Endothelial cell of umbilical vein (primary cell): ENCODE data around the gene SV2A. TPM values are rescaled to one million over a fixed set of nuclear protein-coding genes. Genes with fewer than 3 reads are reported as not detected.

Experiments used
- BruUV-seq: library from RNA; stranded (reverse); fragments of 400-500 nt; replicated peaks from 2 replicates; lab custom pipeline; 2021; lab: Mats Ljungman, UMichigan
- CTCF ChIA-PET: fragments of 300-600, 350-600 bp; sonication (Branson Sonifier 250); formaldehyde crosslinking; loops from one replicate; lab custom pipeline; 2021; ENCODE audit warnings: antibody characterized with exemption, inconsistent platforms; lab: Charles Lee
- POLR2A ChIA-PET: fragments of 300-600, 350-600 bp; sonication (Branson Sonifier 250); formaldehyde crosslinking; loops from one replicate; lab custom pipeline; 2021; ENCODE audit warnings: antibody characterized with exemption, inconsistent platforms; lab: Charles Lee
- DNase-seq: peaks from one replicate; pipeline ENCODE4 v3.0.0-alpha.2; 2011; ENCODE audit warnings: low read depth, low spot score
- FAIRE-seq: peaks from 2 replicates; lab custom pipeline; 2011; peaks lifted over from hg19 to GRCh38; lab: Jason Lieb, UNC
- H2AFZ ChIP-seq: 2 replicates; pipeline ENCODE4 v1.6.0; 2012; ENCODE audit warnings: low read depth, low read length, control low read depth, inconsistent platforms
- H3K27ac ChIP-seq: 2 replicates; pipeline ENCODE4 v1.5.1; 2011; ENCODE audit warnings: low read depth, mild to moderate bottlenecking, control low read depth, low read length, moderate library complexity; ENCODE audit not compliant: insufficient read depth
- H3K27me3 ChIP-seq, 2 experiments: 2 replicates each; pipeline versions ENCODE4 v1.6.0 to v1.6.1; 2011; ENCODE audit warnings: low read length in 2 of 2, mixed read lengths in 1 of 2; ENCODE audit not compliant: control insufficient read depth in 2 of 2, insufficient read depth in 2 of 2
- H3K36me3 ChIP-seq, 2 experiments: 2 replicates in 1 of 2; 3 replicates in 1 of 2; pipeline ENCODE4 v1.5.1; 2011; ENCODE audit warnings: low read length in 2 of 2, mild to moderate bottlenecking in 1 of 2, moderate library complexity in 1 of 2; ENCODE audit not compliant: control insufficient read depth in 2 of 2, insufficient read depth in 2 of 2; ENCODE audit errors: extremely low read depth in 1 of 2
- H3K4me1 ChIP-seq: 3 replicates; pipeline ENCODE4 v1.5.1; 2011; ENCODE audit warnings: mild to moderate bottlenecking, low read length; ENCODE audit not compliant: control insufficient read depth, insufficient read depth; ENCODE audit errors: extremely low read depth
- H3K4me2 ChIP-seq: 2 replicates; pipeline ENCODE4 v1.6.1; 2011; ENCODE audit warnings: low read length, control low read depth, mixed read lengths; ENCODE audit not compliant: insufficient read depth
- H3K4me3 ChIP-seq, 3 experiments: fragments of 200-600 bp in 1 of 3; sonication (generic), shearing (Covaris generic) in 1 of 3; replicated peaks in 1 of 3; 2 replicates each; pipeline ENCODE4 v1.5.1; 2011 to 2016; ENCODE audit warnings: control low read depth in 3 of 3, low read length in 3 of 3, mild to moderate bottlenecking in 2 of 3, inconsistent platforms in 1 of 3, low read depth in 1 of 3, moderate library complexity in 1 of 3; ENCODE audit not compliant: insufficient read depth in 1 of 3
- H3K79me2 ChIP-seq: 2 replicates; pipeline ENCODE4 v1.6.0; 2012; ENCODE audit warnings: low read length, inconsistent platforms; ENCODE audit not compliant: control insufficient read depth, insufficient read depth
- H3K9ac ChIP-seq: replicated peaks from 2 replicates; pipeline ENCODE3; 2011; ENCODE audit warnings: low read length, control low read depth; ENCODE audit not compliant: insufficient read depth; ENCODE audit errors: extremely low read depth
- H3K9me1 ChIP-seq: replicated peaks from 3 replicates; pipeline ENCODE4 v1.6.0; 2011; ENCODE audit warnings: mild to moderate bottlenecking, low read length; ENCODE audit not compliant: control insufficient read depth, insufficient read depth; ENCODE audit errors: extremely low read depth
- H3K9me3 ChIP-seq: replicated peaks from 2 replicates; pipeline ENCODE4 v1.5.1; 2012; ENCODE audit warnings: low read length, inconsistent platforms; ENCODE audit not compliant: control insufficient read depth, insufficient read depth
- H4K20me1 ChIP-seq: replicated peaks from 2 replicates; pipeline ENCODE3; 2011; ENCODE audit warnings: mild to moderate bottlenecking, low read length; ENCODE audit not compliant: control insufficient read depth, insufficient read depth; ENCODE audit errors: extremely low read depth
- EZH2 ChIP-seq: IDR thresholded peaks from 2 replicates; pipeline ENCODE4 v1.6.1; 2012; ENCODE audit warnings: borderline replicate concordance, low read depth, mild to moderate bottlenecking, moderate library complexity, low read length, inconsistent platforms; ENCODE audit not compliant: severe bottlenecking
- FOS ChIP-seq: IDR thresholded peaks from 2 replicates; pipeline ENCODE4 v1.6.1; 2011; ENCODE audit warnings: mild to moderate bottlenecking, low read length, moderate library complexity, borderline replicate concordance; ENCODE audit not compliant: insufficient read depth
- GATA2 ChIP-seq: IDR thresholded peaks from 2 replicates; pipeline ENCODE4 v1.7.0; 2011; ENCODE audit warnings: low read depth, mild to moderate bottlenecking, moderate library complexity, mixed read lengths, low read length; ENCODE audit not compliant: insufficient read length, insufficient read depth
- JUN ChIP-seq: IDR thresholded peaks from 2 replicates; pipeline ENCODE4 v1.6.1; 2011; ENCODE audit warnings: borderline replicate concordance, low read depth; ENCODE audit not compliant: insufficient read length, insufficient read depth
- MYC ChIP-seq: IDR thresholded peaks from one replicate; pipeline ENCODE4 v1.6.1; 2011; ENCODE audit warnings: mild to moderate bottlenecking, low read depth, low read length
- POLR2A ChIP-seq: IDR thresholded peaks from 2 replicates; pipeline ENCODE4 v1.6.1; 2012; ENCODE audit warnings: low read depth, mild to moderate bottlenecking, control low read depth, low read length
- POLR2AphosphoS5 ChIP-seq: IDR thresholded peaks from 2 replicates; pipeline ENCODE4 v1.6.1; 2012; ENCODE audit warnings: low read depth, mild to moderate bottlenecking, control low read depth, low read length, moderate library complexity; ENCODE audit not compliant: insufficient read depth
- dilution Hi-C: fragments of 300-500 bp; cut with MboI; formaldehyde crosslinking; loops from one replicate; pipeline ENCODE4 v1.15.0; 2019; ENCODE audit warnings: low sequenced_read_pairs; ENCODE audit not compliant: extremely low pct_ligation_motif_present
- intact Hi-C: fragments of 100-400 bp; cut with micrococcal nuclease; formaldehyde crosslinking; loops from one replicate; pipeline ENCODE4 v1.10.0; 2022
- polyA plus RNA-seq, 4 experiments: library from polyadenylated mRNA; depleted of rRNA in 3 of 4; stranded (reverse) in 3 of 4; unstranded in 1 of 4; fragments of >200 nt; gene quantifications; 2 replicates each; pipeline versions ENCODE4 v1.2.1 to v1.2.3, GENCODE V29; 2011 to 2012; ENCODE audit warnings: missing spikeins in 1 of 4
- total RNA-seq: library from RNA; stranded (reverse); gene quantifications from 2 replicates; pipeline ENCODE4 v1.2.3, GENCODE V29; 2021
- TF ChIP-seq, protein P1 (sequence below): IDR thresholded peaks from 2 replicates; pipeline ENCODE4 v1.6.1; 2011; ENCODE audit not compliant: insufficient read depth, insufficient read length
- TF ChIP-seq, protein P2 (sequence below), 2 donors: IDR thresholded peaks; 1 replicate in 1 of 2; 2 replicates in 1 of 2; pipeline ENCODE4 v1.5.1; 2011; ENCODE audit warnings: low read length in 2 of 2, mild to moderate bottlenecking in 2 of 2, moderate library complexity in 2 of 2, control low read depth in 1 of 2, inconsistent platforms in 1 of 2, low read depth in 1 of 2; ENCODE audit not compliant: insufficient read depth in 1 of 2; ENCODE audit errors: extremely low read depth in 1 of 2

Gene SV2A
- total and polyA plus RNA-seq, 2 donors (not counting 3 experiments of a cell fraction or from before 2014, with no cell fraction given) = 2.9 to 5.4 TPM

DNA sequence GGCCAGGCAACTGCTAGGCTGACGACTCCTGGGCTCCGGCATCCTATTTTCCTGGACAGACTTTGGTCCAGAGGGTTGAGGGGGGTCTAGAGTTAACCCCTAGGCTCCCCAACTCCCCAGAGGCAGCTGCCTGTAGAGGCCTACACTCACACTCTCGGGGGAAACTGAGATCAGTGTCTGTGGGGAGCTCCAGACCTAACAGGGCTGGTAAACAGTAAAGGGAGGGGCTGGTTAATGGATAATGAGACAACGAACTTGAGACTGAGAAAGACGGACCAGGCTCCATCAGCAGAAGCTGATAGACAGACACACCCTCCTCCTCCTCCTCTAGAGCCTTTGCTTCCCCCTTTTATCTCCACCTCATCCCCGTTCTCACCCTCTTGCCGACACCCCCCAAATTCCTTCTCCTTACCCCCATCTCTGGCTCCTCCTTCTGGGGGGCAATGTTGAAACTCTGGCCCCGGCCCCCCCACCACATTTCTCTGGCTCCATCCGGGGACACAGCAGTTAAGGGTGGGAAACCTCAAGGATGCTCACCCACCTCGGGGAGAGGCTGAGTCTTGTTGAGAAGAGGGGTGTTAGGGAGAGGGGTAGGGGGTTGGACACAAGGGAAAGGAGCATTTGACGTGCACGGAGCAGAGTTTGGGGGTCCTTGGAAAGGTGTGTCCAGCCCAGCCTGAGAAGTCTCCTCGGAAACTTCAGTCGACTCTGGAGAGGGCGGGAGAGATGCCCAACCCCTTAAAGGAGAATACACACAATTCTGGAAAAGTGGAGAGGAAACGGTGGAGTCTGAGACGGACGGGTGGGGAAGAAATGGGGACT, 18.7 kb upstream of the SV2A start, which contains the start of gene MTMR11:
MTMR11 (minus strand) TSS at position 710 of the 822 bp plus-strand sequence; CDS start at position 478, 232 bp downstream.
- no TSS peak for BruUV-seq
- Histone ChIP-seq H2AFZ (peak within 1 kb of the TSS; percentile 32), H3K79me2 (no peaks in the 10 kb centered on the region), H3K9ac (no peak within 1 kb of the TSS), H3K9me3 (no peaks in the 10 kb centered on the region), H4K20me1 (no peaks in the 10 kb centered on the region), H3K9me1 (no peaks in the 10 kb centered on the region), H3K36me3 (no peaks in the 10 kb centered on the region), H3K27me3 (no peaks in the 10 kb centered on the region), H3K4me2 (peak within 1 kb of the TSS; percentile 75), H3K27ac (no peak within 1 kb of the TSS), H3K4me1 (peaks cover 38% of the 10 kb centered on the region), H3K4me3 (peak within 1 kb of the TSS; percentile 29 to 47 (median 45))
- POLR2A ChIA-PET = interaction anchor here (2.0 kb wide), 1 partner anchor 48 kb away, joined by 6 read pairs; a partner anchor contains a TSS
- dilution Hi-C loops = no loop called here
- CTCF ChIA-PET = interaction anchor here (1.0 kb wide), 1 partner anchor 48 kb away, joined by 3 read pairs; no protein-coding TSS in a partner anchor
- peak; percentile 75 for FAIRE-seq
- no peak for DNase-seq
- TF ChIP-seq POLR2AphosphoS5 (peak; percentile 12), GATA2 (no peak), EZH2 (no peak)
- TF ChIP-seq, protein P1, sequence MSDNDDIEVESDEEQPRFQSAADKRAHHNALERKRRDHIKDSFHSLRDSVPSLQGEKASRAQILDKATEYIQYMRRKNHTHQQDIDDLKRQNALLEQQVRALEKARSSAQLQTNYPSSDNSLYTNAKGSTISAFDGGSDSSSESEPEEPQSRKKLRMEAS = no peak
- intact Hi-C loops = no loop called here

DNA sequence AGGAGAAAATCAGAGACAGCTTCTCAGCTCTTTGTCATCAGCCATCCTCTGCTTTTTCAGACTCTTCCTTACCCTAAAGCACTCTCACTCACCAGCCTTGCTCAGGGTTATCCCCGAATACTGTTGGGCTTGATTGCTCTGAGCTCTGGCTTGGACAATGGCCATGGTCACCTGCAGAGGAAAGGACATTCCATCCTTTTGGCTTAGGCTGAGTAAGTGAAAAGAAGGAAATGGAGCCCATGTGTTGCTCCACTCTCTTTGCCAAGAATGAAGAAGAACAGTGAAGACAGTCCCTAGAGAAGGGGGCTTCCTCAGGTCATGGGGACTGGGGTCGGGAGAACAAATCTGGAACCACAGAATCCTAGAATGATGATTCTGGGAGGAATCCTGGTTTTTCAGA, 16.7 kb upstream of the SV2A start:
- intact Hi-C loops (no loop called here), dilution Hi-C loops (no loop called here)
- Histone ChIP-seq H3K79me2 (no peaks in the 10 kb centered on the region), H2AFZ (no peak overlapping the region), H3K4me1 (peaks cover 37% of the 10 kb centered on the region), H3K27ac (no peak overlapping the region), H3K27me3 (no peaks in the 10 kb centered on the region), H3K4me2 (no peak overlapping the region), H4K20me1 (no peaks in the 10 kb centered on the region), H3K9me3 (no peaks in the 10 kb centered on the region), H3K9me1 (no peaks in the 10 kb centered on the region), H3K9ac (no peak overlapping the region), H3K36me3 (no peaks in the 10 kb centered on the region), H3K4me3 (no peak overlapping the region)
- FAIRE-seq (peak; percentile 61), DNase-seq (no peak)
- CTCF ChIA-PET = interaction anchor here (1.0 kb wide), 1 partner anchor 253 kb away, joined by 3 read pairs; no protein-coding TSS in a partner anchor
- POLR2A ChIA-PET = no interaction called here
- TF ChIP-seq POLR2A (no peak), GATA2 (no peak), MYC (no peak), JUN (no peak), FOS (no peak), POLR2AphosphoS5 (no peak), EZH2 (no peak)
- TF ChIP-seq, protein P2, sequence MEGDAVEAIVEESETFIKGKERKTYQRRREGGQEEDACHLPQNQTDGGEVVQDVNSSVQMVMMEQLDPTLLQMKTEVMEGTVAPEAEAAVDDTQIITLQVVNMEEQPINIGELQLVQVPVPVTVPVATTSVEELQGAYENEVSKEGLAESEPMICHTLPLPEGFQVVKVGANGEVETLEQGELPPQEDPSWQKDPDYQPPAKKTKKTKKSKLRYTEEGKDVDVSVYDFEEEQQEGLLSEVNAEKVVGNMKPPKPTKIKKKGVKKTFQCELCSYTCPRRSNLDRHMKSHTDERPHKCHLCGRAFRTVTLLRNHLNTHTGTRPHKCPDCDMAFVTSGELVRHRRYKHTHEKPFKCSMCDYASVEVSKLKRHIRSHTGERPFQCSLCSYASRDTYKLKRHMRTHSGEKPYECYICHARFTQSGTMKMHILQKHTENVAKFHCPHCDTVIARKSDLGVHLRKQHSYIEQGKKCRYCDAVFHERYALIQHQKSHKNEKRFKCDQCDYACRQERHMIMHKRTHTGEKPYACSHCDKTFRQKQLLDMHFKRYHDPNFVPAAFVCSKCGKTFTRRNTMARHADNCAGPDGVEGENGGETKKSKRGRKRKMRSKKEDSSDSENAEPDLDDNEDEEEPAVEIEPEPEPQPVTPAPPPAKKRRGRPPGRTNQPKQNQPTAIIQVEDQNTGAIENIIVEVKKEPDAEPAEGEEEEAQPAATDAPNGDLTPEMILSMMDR (IDR thresholded peaks at IDR 0.05; ENCODE audit: extremely low read depth in 1 of 2, insufficient read depth in 1 of 2, low read depth in 1 of 2, low read length in 2 of 2) = no peak
- TF ChIP-seq, protein P1 = no peak
- no TSS peak for BruUV-seq
